GM13976 (cell line): ENCODE measurements around the gene MEF2A.

ENCODE experiments used
- DNase-seq: peaks from one replicate; pipeline ENCODE4 v3.0.0; 2012; ENCODE audit warnings: low spot score
- in situ Hi-C: fragments of 300-500 bp; cut with MboI; formaldehyde crosslinking; loops from one replicate; pipeline ENCODE4 v1.12.0; 2022; ENCODE audit warnings: low sequenced_read_pairs, mixed read lengths, inconsistent platforms; ENCODE audit not compliant: unreplicated experiment
- TF ChIP-seq, protein P1 (sequence below): IDR thresholded peaks from 2 replicates; pipeline ENCODE4 v1.5.1; 2012; ENCODE audit warnings: borderline replicate concordance, mild to moderate bottlenecking; ENCODE audit not compliant: insufficient read depth; ENCODE audit errors: extremely low read depth, missing control alignments, control extremely low read depth

MEF2A gene

DNA sequence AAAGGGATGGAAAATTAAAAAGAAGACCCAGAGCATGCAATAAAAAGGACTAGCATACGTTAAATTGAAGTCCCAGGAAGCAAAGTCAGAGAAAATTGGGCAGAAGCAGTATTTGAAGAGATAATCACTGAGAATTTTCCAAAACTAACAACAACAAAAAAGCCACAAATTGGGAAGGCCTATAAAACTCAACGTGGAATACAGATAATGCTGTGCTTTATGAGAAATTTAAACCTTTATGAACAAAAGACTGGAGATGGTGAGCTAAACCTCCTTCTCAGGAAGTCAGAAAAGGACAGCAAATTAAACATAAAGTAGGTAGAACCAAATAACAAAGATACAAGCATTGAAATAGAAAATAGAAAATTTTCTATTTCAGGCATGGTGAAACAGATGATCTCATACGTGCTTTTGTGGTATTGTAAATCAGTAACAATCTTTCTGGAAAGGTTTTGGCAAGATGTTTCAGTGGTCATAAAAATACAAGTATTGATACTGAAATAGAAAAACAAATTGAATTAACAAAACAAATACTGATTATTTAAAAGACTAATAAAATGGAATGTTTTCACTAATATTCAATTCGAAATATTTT is 111.9 kb downstream of the MEF2A start:
- TF ChIP-seq, protein P1, sequence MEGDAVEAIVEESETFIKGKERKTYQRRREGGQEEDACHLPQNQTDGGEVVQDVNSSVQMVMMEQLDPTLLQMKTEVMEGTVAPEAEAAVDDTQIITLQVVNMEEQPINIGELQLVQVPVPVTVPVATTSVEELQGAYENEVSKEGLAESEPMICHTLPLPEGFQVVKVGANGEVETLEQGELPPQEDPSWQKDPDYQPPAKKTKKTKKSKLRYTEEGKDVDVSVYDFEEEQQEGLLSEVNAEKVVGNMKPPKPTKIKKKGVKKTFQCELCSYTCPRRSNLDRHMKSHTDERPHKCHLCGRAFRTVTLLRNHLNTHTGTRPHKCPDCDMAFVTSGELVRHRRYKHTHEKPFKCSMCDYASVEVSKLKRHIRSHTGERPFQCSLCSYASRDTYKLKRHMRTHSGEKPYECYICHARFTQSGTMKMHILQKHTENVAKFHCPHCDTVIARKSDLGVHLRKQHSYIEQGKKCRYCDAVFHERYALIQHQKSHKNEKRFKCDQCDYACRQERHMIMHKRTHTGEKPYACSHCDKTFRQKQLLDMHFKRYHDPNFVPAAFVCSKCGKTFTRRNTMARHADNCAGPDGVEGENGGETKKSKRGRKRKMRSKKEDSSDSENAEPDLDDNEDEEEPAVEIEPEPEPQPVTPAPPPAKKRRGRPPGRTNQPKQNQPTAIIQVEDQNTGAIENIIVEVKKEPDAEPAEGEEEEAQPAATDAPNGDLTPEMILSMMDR = no peak
- in situ Hi-C loops = no loop called here
- DNase-seq = peak; percentile 52

DNA sequence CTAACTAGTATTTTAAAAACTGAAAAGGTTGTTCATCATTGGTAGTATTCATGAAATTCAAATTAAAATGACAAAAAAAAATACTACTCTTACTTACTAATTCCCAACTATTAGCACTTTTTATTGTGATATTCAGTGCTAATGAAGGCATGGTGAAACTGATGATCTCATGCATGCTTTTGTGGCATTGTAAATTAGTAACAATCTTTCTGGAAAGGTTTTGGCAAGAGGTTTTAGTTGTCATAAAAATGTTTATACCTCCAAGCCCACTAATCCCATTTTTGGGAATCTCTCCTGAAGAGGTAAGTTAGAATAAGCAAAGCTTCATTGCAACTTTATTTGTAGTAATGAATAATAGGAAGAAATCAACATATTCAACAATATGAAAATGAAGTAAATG is 114.5 kb downstream of the MEF2A start:
- in situ Hi-C loops = no loop called here
- TF ChIP-seq, protein P1 = no peak
- no peak for DNase-seq

DNA sequence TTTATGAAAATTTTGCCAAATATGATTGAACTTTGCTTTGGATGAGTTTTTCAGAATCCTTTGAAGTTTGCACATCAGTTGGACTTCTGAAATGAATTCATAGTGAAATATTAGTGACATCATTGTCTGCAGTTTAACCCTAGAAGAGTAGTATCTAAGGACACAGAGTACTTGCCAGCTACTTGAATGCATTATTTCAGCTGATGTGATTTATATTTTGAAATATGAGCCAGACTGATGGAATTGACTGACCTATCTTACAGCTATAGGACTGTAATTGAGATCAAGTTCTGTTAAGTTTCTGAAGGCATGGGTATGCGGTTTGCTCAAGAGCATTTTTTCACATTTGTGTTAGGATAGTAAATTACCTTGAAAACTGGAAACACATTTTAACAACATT is 116.2 kb downstream of the MEF2A start:
- in situ Hi-C loops = no loop called here
- TF ChIP-seq, protein P1 = no peak
- DNase-seq = no peak

DNA sequence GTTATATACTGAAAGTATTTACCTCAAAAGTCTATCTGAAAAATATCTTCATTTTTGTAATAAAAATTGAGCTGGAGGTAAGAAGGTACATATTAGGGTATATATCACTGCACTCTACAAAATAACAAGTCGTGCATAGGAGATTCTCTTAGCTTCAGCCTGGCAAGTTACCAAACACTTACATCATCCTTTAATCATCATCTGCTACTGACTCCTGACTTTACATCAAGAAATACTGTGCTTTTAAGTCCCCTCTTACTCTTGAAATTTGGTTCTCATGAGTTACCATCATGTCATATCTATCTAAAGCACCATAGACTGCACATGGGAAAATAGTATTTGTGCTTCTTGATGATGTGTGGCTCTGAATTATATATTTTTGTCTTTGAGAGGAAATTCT is 116.7 kb downstream of the MEF2A start:
- DNase-seq = no peak
- TF ChIP-seq, protein P1 = no peak
- in situ Hi-C loops = no loop called here

DNA sequence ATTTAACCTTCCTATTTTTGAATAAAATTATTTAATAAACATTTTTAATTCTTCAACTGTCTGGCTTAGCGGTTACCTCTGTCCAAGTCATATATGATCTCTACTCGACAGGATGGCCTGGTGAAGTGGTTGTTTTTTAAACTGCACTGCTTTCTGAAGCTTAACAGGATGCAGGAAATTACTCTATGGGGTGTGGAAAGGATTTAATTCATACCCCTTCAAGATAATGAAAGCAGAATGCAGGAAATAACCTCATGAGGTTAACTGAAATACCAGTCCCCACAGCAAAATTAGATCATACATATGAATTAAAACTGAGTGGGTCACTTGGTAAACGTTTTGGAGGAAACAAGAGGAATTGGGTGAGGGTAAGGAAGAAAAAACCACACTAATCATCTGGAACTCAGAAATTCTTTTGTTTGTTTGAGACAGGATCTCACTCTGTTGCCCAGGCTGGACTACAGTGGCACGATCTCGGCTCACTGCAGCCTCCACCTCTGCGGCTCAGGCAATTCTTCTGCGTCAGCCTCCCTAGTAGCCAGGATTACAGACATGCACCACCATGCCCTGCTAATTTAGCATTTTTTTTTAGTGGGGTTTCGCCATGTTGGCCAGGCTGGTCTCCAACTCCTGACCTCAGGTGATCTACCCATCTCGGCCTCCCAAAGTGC is 117.4 kb downstream of the MEF2A start:
- no peak for DNase-seq
- TF ChIP-seq, protein P1 = no peak
- in situ Hi-C loops = no loop called here

DNA sequence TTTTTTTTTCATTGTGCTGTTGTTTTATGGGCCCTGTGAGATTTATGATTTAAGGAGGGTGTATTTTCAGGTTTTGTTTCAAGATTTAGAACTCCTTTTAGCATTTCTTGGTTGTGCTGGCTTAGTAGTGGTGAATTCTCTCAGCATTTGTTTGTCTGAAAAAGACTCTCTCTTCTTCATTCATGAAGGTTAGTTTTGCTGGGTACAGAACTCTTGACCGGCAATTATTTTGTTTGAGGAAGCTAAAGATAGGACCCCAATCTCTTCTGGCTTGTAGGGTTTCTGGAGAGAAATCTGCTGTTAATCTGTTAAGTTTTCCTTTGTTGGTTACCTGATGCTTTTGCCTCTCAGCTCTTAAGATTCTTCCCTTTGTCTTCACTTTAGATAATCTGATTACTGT is 120.5 kb downstream of the MEF2A start:
- DNase-seq = no peak
- TF ChIP-seq, protein P1 = no peak
- in situ Hi-C loops = no loop called here
